NB4 (cell line): ENCODE measurements around the gene P2RX2.

Experiments used
- CTCF ChIP-seq: IDR thresholded peaks from one replicate; pipeline ENCODE4 v1.5.1; 2012; ENCODE audit warnings: low read depth, low read length
- MAX ChIP-seq: IDR thresholded peaks from 2 replicates; pipeline ENCODE4 v1.6.1; 2011; ENCODE audit warnings: low read depth, low read length
- MYC ChIP-seq: IDR thresholded peaks from 2 replicates; pipeline ENCODE4 v1.6.1; 2011; ENCODE audit warnings: low read depth, low read length
- POLR2A ChIP-seq: IDR thresholded peaks from 2 replicates; pipeline ENCODE4 v1.6.1; 2011; ENCODE audit warnings: mild to moderate bottlenecking; ENCODE audit not compliant: insufficient read length; ENCODE audit errors: extremely low read depth

GRCh38 chr12:132582058-132582420 lies 36.5 kb upstream of the P2RX2 start:
- TF ChIP-seq MYC (no peak), CTCF (no peak), POLR2A (no peak), MAX (no peak)
